Measurements from ENCODE around the gene GLYR1. TPM values are rescaled to one million over a fixed set of nuclear protein-coding genes. Genes with fewer than 3 reads are reported as not detected.

Gene GLYR1
- total RNA-seq, 1 experiment from 2014 or later = 30.6 TPM

- peak; percentile 80 for DNase-seq
- TF ChIP-seq EZH2phosphoT487 (IDR thresholded peaks at IDR 0.05; ENCODE audit: borderline replicate concordance, low read length) = no peak
- TF ChIP-seq EZH2 (IDR thresholded peaks at IDR 0.05; ENCODE audit: low read length, unreplicated experiment) = no peak
- TF ChIP-seq, protein P1, sequence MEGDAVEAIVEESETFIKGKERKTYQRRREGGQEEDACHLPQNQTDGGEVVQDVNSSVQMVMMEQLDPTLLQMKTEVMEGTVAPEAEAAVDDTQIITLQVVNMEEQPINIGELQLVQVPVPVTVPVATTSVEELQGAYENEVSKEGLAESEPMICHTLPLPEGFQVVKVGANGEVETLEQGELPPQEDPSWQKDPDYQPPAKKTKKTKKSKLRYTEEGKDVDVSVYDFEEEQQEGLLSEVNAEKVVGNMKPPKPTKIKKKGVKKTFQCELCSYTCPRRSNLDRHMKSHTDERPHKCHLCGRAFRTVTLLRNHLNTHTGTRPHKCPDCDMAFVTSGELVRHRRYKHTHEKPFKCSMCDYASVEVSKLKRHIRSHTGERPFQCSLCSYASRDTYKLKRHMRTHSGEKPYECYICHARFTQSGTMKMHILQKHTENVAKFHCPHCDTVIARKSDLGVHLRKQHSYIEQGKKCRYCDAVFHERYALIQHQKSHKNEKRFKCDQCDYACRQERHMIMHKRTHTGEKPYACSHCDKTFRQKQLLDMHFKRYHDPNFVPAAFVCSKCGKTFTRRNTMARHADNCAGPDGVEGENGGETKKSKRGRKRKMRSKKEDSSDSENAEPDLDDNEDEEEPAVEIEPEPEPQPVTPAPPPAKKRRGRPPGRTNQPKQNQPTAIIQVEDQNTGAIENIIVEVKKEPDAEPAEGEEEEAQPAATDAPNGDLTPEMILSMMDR (conservative IDR thresholded peaks at IDR 0.05; ENCODE audit: low read depth, low read length) = no peak
- peak; percentile 72 for ATAC-seq
These were observed 45.0 kb downstream of the GLYR1 start, which contains the start of gene ROGDI for GRCh38 chr16:4801962-4802658. Gene ROGDI, minus strand, starts transcription at chr16:4802633. Its CDS starts 62 bp downstream, at chr16:4802571.

DNA sequence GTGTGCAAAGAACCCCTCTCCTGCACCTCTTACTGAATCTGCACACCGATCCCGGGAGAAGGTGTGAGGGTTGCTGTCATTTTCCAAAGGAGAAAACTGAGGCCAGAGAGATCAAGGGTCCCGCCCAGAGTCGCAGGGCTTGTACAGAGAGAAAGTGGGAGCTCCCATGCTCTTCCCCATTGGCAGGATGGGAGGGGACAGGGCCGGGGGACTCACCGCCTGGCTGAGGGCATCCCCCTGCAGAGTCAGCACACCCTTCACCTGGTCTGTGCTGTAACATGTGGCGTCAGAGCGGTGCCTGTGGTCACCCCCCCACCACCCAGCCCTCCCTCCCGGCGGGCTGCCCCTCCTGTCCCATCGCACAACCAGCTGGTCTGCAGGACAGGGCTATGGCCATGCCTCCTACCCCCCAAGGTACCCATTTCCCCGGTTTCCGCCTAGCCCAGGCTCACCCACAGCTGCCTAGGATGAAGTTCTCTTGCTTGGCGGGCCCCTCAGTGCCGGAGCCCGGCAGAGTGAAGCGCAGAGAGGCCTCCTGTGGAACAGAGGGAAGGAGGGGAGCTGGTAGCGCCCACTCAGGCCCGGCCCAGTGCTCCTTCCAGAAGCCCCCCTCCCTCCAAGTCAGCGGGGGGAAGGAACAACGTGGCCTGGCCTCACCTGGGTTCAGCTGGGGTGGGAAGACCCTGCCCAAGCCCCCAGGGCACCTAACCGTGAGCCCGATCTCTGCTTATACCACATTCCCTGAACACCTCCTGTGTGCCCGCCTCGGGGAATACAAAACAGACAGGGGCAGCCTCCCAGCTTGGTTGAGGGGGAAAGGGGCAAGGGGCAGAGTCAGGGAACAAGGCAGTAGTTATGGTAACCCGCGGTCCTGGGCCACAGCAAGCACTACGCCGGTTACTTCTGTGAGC is 45.8 kb downstream of the GLYR1 start:
- H3F3A ChIP-seq (ENCODE audit: low read length, unreplicated experiment) = no peaks in the 10 kb centered on the region
- H3K79me2 ChIP-seq (ENCODE audit: low read length) = no peaks in the 10 kb centered on the region
- H3K27me3 ChIP-seq (ENCODE audit: low read length) = no peaks in the 10 kb centered on the region
- H3K4me2 ChIP-seq (ENCODE audit: low read length) = peak overlapping the region; percentile 97
- ATAC-seq (no peak), DNase-seq (no peak)
- POLR2A ChIA-PET (ENCODE audit: unreplicated experiment) = no interaction called here
- BruUV-seq (replicated peaks) = no TSS peak
- CTCF ChIA-PET = interaction anchor here (0.6 to 0.7 kb wide), 2 partner anchors 33 to 157 kb away, joined by 3 read pairs; partner anchors contain the start of gene SEC14L5
- H3K9me2 ChIP-seq (replicated peaks; ENCODE audit: low read length) = no peaks in the 10 kb centered on the region
- no peaks in the 10 kb centered on the region for H4K20me1 ChIP-seq (ENCODE audit: low read length)
- peaks cover 14% of the 10 kb centered on the region for H3K4me1 ChIP-seq (ENCODE audit: insufficient read depth, low read length)
- peak overlapping the region; percentile 84 for H3K4me3 ChIP-seq (ENCODE audit: low read length)
- H3K9me3 ChIP-seq (ENCODE audit: low read length) = no peaks in the 10 kb centered on the region
- no peak overlapping the region for H3K27ac ChIP-seq (ENCODE audit: low read length)
- H2AFZ ChIP-seq (ENCODE audit: low read length) = peak overlapping the region; percentile 94
- peak overlapping the region; percentile 60 for H3K9ac ChIP-seq (ENCODE audit: low read length)
- H3K36me3 ChIP-seq (ENCODE audit: low read depth, low read length) = no peaks in the 10 kb centered on the region
- intact Hi-C loops (cut with micrococcal nuclease) = loop anchor here (5.0 to 10.0 kb wide), 2 partner anchors 69 to 153 kb away; partner anchors contain the start of genes ANKS3, DNAAF8 and SEC14L5
- no peak for TF ChIP-seq EZH2 (IDR thresholded peaks at IDR 0.05; ENCODE audit: low read length, unreplicated experiment)
- no peak for TF ChIP-seq EZH2phosphoT487 (IDR thresholded peaks at IDR 0.05; ENCODE audit: borderline replicate concordance, low read length)
- TF ChIP-seq, protein P1 (conservative IDR thresholded peaks at IDR 0.05; ENCODE audit: low read depth, low read length) = no peak

More at GRCh38 chr16:4801962-4802658, 45.0 kb downstream of the GLYR1 start, which contains the start of gene ROGDI:
- peak within 1 kb of the TSS; percentile 60 for H3K9ac ChIP-seq (ENCODE audit: low read length)
- no peaks in the 10 kb centered on the region for H3K27me3 ChIP-seq (ENCODE audit: low read length)
- ChIA-PET CTCF (interaction anchor here (0.7 kb wide), 1 partner anchor 156 kb away, joined by 3 read pairs; the partner anchor contains the start of gene SEC14L5), POLR2A (ENCODE audit: unreplicated experiment) (no interaction called here)
- H3K4me3 ChIP-seq (ENCODE audit: low read length) = peak within 1 kb of the TSS; percentile 84
- no peak within 1 kb of the TSS; the same call in 1 of the 2 replicates for H3K27ac ChIP-seq (ENCODE audit: low read length)
- intact Hi-C loops (cut with micrococcal nuclease) = loop anchor here (5.0 to 10.0 kb wide), 2 partner anchors 70 to 153 kb away; partner anchors contain the start of genes ANKS3, DNAAF8 and SEC14L5
- H3K9me3 ChIP-seq (ENCODE audit: low read length) = no peaks in the 10 kb centered on the region
- H3F3A ChIP-seq (ENCODE audit: low read length, unreplicated experiment) = no peaks in the 10 kb centered on the region
- H4K20me1 ChIP-seq (ENCODE audit: low read length) = no peaks in the 10 kb centered on the region
- peaks cover 14% of the 10 kb centered on the region for H3K4me1 ChIP-seq (ENCODE audit: insufficient read depth, low read length)
- peak within 1 kb of the TSS; percentile 94 for H2AFZ ChIP-seq (ENCODE audit: low read length)
- no peaks in the 10 kb centered on the region for H3K79me2 ChIP-seq (ENCODE audit: low read length)
- peaks cover under 1% of the 10 kb centered on the region; the same call in 1 of the 2 replicates for H3K36me3 ChIP-seq (ENCODE audit: low read depth, low read length)
- H3K9me2 ChIP-seq (replicated peaks; ENCODE audit: low read length) = no peaks in the 10 kb centered on the region
- no TSS peak for BruUV-seq (replicated peaks)
- peak within 1 kb of the TSS; percentile 97 for H3K4me2 ChIP-seq (ENCODE audit: low read length)

Measured in PC-3 (cell line).